ENCODE data around the gene GAREM1. TPM values are rescaled to one million over a fixed set of nuclear protein-coding genes. Genes with fewer than 3 reads are reported as not detected.
"Not testable (repeated sequence)": the region's sequence is repeated elsewhere in the genome, so short reads cannot be mapped to it uniquely, and the experiment has no call there.

Gene GAREM1
- polyA plus RNA-seq, 3 donors: 3.6 to 7.6 (median 5.6) TPM

- H3K27ac ChIP-seq (ENCODE audit: low read depth, low read length): no peak overlapping the region
Measured at GRCh38 chr18:32315881-32316280, 154.8 kb downstream of the GAREM1 start.

DNA sequence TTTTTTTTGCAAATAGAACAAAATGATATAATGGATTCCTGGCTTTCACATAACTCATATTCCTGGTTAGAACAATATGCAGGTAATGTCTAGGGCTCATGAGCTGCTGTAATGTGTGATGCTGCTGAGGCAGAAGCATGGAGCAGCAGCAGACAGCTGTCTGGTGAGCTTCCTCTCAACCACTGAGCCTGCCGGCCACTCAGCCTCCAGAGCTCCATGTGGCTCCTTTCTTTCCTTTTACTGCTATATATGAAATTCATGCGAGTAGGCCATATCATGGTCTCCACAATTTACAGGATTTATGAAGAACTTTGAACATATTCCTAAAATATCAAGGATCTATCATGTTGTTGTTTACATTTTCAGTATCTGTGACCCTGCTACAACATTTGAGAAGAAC is 159.9 kb downstream of the GAREM1 start:
- WGBS, 3 donors: 64 to 95% (median 93%) methylated on average over 2 of the region's 2 CpGs
- no peak overlapping the region for H3K27ac ChIP-seq (ENCODE audit: low read depth, low read length)

More at GRCh38 chr18:32315881-32316280, 154.8 kb downstream of the GAREM1 start:
- 87 to 96% (median 95%) methylated on average over 1 of the region's 1 CpG for WGBS, 3 donors

DNA sequence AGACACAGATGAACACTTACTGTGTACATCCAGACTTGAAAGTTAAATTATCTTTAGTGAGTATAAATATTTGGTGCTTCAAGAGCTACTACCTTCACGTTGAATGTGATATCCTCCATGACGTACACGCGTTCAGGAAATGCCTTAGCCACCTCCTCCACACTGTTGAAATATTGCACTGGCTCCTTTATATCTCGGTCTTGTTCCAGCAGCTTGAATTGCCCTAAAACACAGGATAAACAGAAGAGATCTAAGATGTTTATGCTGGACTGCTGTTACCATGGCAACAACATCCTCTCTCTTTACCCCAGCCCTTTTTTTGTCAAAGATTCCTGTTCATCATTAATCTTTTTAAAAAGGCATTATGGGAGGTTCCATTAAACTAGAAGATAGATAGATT is 160.6 kb downstream of the GAREM1 start:
- H3K27ac ChIP-seq (ENCODE audit: low read depth, low read length): no peak overlapping the region
- WGBS, 3 donors: 45 to 82% (median 57%) methylated on average over 5 of the region's 5 CpGs

DNA sequence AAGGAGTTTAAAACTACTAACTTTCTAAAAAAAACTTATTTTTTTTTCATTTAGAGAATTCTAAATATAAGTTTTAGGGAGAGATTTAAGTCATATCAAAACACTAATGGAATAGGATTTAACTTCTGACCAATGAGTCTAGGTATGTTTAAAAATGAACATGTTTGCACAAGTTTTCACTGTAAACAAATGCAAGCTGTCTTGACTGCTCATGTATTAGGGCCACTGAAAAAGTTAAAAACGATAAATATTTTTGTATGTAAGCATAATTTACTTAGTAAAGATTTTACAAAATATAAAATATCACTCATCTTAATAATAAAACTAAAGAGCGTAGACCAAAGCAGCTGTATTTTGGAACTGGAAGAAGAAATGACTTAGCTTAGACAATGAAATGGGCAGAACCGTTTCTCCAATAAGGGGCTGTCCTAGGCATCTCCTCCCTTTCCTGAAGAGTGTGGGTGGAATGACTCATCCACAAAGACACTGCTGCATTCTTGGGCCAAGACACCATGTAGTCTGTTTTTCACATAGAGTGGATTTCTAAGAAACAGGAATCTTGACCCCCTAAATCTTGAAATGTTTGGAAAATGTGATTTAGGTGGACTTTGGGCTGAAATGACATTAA is 162.1 kb downstream of the GAREM1 start:
- no peak overlapping the region for H3K27ac ChIP-seq (ENCODE audit: low read depth, low read length)

GRCh38 chr18:32303400-32303799 is 167.3 kb downstream of the GAREM1 start:
- 83 to 89% (median 84%) methylated on average over 4 of the region's 4 CpGs for WGBS, 3 donors
- no peak overlapping the region for H3K27ac ChIP-seq (ENCODE audit: low read depth, low read length)

More for the DNA sequence above, 162.1 kb downstream of the GAREM1 start:
- 54 to 75% (median 59%) methylated on average over 3 of the region's 3 CpGs for WGBS, 3 donors

DNA sequence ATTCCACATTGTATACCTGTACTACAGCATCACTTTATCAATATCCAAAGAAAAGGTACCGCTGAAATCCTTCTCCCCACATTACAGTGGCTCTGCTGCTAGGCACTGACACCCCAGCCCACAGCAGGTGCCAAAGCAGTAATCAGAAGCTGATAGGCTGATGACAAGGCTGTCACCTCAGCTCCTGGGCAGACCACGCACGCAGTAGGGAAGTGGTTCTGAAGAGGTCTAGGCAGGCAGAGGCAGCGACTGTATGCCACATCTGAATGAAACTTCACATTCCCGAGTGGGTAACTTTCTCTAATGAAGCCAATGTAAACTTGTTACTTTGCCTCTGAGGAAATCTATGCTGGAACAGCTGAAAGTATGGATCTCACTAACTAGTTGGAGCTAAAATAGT is 167.9 kb downstream of the GAREM1 start:
- 83 to 92% (median 84%) methylated on average over 5 of the region's 5 CpGs for WGBS, 3 donors
- no peak overlapping the region for H3K27ac ChIP-seq (ENCODE audit: low read depth, low read length)

DNA sequence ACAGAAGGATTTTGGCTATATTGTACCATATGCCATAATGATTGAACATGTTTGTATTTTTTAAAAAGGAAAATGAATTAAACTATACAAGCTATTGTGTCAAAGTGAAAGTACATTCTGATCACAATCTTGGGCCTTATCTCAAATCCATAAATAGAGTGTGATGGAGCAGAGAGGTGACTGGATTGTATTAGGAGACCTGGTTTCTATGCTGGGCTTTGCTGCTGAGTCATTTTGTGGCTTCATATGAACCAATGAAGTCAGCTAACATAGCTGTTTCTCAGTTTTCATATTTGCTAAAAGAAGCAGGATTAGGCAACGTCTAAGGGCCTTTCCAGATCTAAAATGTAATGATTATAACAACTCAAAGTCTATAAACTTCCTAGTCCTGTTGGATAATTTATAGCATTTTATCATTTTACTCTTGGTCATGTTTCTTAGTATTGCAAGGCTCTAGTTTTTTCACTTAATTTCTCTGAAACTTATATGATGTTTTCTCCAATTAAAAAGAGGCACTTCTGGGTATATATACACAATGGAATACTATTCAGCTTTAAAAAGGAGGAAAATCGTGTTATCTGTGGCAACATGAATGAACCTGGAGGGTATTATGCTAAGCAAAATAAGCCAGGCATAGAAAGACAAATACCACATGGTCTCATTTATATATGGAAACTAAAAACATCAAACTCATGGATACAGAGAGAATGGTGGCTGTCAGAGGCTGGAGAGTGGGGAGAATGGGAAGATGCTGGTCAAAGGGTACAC is 168.5 kb downstream of the GAREM1 start:
- H3K27ac ChIP-seq (ENCODE audit: low read depth, low read length): no peak overlapping the region
- 52 to 62% (median 54%) methylated on average over 2 of the region's 2 CpGs for WGBS, 3 donors

GRCh38 chr18:32301361-32301760 is 169.3 kb downstream of the GAREM1 start:
- no peak overlapping the region for H3K27ac ChIP-seq (ENCODE audit: low read depth, low read length)
- WGBS, 3 donors: 79 to 94% (median 83%) methylated on average over 4 of the region's 4 CpGs

GRCh38 chr18:32300914-32301313 is 169.8 kb downstream of the GAREM1 start:
- H3K27ac ChIP-seq (ENCODE audit: low read depth, low read length): no peak overlapping the region
- WGBS, 3 donors: 56 to 73% (median 69%) methylated on average over 5 of the region's 5 CpGs

DNA sequence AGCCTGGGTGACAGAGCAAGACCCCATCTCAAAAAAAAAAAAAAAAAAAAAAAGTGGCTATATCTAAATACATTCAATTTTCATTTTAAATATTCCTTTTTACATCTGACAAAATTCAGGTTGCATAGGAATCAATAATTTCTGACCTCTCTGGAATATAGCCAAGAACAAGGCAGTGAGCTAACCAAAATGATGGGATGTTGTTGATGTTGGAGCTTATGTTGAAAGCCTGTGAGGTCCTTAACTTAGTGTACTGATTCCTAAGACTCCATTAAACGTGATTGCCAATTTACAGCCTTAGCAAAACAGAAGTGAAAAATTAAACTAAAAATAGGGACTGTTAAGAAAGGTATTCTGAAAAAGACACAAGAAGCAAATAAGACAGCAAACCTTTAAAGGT is 171.2 kb downstream of the GAREM1 start:
- WGBS, 3 donors: 68 to 85% (median 74%) methylated on average over 1 of the region's 1 CpG
- H3K27ac ChIP-seq (ENCODE audit: low read depth, low read length): no peak overlapping the region

GRCh38 chr18:32298171-32298667 is 172.5 kb downstream of the GAREM1 start:
- H3K27ac ChIP-seq (ENCODE audit: low read depth, low read length): no peak overlapping the region
- 33 to 74% (median 39%) methylated on average over 6 of the region's 6 CpGs for WGBS, 3 donors

GRCh38 chr18:32297579-32298170 is 173.0 kb downstream of the GAREM1 start:
- H3K27ac ChIP-seq (ENCODE audit: low read depth, low read length): no peak overlapping the region

DNA sequence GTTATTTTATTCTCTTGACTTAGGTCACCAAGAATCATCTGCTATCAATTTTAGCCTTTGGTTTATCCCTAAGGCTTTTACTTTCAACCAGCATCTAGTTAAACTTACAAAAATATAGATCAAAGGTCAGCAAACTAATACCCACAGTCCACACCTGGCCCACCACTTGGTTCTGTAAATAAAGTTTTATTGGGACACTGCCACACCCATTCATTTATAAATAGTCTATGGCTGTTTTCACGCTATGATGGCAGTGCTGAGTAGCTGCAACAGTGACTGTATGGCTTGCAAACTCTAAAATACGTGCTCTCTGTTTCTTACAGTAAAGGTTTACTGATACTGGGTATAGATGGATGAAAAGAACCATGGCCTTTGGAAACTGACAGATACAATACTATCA is 173.8 kb downstream of the GAREM1 start:
- H3K27ac ChIP-seq (ENCODE audit: low read depth, low read length): no peak overlapping the region
- 88 to 97% (median 89%) methylated on average over 2 of the region's 2 CpGs for WGBS, 3 donors

More at GRCh38 chr18:32297579-32298170, 173.0 kb downstream of the GAREM1 start:
- WGBS, 3 donors: 51 to 60% (median 59%) methylated on average over 5 of the region's 5 CpGs

DNA sequence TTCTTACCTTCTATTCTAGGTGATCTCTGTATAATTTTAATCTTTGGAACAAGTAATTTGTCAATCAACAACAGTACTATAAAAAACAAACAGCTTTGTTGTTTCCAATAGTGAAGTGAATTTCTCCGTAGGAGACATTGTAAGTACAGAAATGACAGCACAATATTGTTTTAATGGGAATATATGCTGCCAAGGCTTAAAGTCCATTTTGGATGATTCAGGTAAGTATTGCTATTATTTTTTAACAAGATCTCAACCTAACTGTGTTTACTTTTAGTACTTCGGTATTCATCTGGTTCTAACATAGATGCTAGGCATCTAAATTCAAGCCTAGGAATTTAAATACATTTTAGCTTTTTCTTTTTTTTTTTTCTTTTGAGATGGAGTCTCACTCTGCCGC is 175.1 kb downstream of the GAREM1 start:
- WGBS, 3 donors: 82 to 96% (median 95%) methylated on average over 3 of the region's 3 CpGs
- no peak overlapping the region for H3K27ac ChIP-seq (ENCODE audit: low read depth, low read length)

DNA sequence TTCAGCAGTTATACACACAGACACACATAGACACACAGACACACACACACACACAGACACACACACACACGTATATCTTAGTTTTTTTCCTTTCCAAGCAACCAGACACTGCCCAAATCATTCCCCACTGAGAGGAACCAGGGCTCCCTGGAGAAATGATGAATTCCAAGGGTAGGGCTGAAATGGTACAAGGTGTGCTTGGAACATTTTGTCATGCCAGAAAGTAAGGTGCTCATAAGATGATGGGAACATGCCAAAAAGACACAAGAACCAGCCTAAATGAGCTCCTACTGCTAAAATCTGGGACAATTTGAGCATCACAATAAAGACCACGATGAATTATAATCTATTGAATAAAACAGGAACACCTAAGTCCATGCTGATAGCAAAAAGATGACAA is 177.6 kb downstream of the GAREM1 start:
- H3K27ac ChIP-seq (ENCODE audit: low read depth, low read length): no peak overlapping the region
- 82% methylated on average over 2 of the region's 2 CpGs for WGBS, 3 donors

DNA sequence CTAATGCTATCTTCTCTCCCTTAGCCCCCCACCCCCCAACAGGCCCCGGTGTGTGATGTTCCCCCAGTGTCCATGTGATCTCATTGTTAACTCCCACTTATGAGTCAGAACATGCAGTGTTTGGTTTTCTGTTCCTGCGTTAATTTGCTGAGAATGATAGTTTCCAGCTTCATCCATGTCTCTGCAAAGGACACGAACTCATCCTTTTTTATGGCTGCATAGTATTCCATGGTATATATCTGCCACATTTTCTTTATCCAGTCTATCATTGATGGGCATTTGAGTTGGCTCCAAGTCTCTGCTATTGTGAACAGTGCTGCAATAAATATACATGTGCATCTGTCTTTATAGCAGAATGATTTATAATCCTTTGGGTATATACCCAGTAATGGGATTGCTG is 179.1 kb downstream of the GAREM1 start:
- WGBS, 3 donors: 72 to 92% (median 86%) methylated on average over 3 of the region's 3 CpGs
- H3K27ac ChIP-seq (ENCODE audit: low read depth, low read length): not testable (repeated sequence)

GRCh38 chr18:32290810-32291209 is 179.9 kb downstream of the GAREM1 start:
- 74 to 83% (median 78%) methylated on average over 2 of the region's 2 CpGs for WGBS, 3 donors

DNA sequence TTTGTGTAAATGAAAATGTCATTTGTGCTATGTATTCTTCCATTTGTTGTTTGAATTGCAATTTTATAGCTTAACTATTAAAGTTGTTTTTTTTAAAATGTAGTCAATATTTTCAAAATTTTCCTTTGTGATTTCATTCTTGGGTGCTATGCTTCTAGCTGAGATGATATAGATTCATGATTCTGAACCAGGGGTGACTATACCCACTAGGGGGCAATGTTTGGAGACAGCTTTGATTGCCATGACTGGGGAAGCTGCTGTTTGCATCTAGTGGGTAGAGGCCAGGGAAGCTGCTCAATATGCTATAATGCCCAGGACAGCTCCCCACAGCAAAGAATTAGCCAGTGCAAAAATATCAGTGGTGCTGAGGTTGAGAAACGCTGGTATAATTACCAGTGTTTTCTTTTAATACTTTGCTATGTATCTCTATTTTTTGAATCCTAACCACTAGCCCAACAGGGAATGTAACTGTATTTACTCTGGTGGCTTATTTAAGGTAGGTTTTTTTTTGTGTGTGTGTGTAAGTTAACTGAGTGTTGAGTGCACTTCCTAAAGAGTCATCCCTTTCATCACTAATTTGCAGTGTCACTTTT is 181.1 kb downstream of the GAREM1 start:
- no peak overlapping the region for H3K27ac ChIP-seq (ENCODE audit: low read depth, low read length)
- WGBS, 3 donors: 19 to 28% (median 25%) methylated on average over 1 of the region's 1 CpG

More at GRCh38 chr18:32290810-32291209, 179.9 kb downstream of the GAREM1 start:
- no peak overlapping the region for H3K27ac ChIP-seq (ENCODE audit: low read depth, low read length)

GRCh38 chr18:32287873-32288272 is 182.8 kb downstream of the GAREM1 start:
- no peak overlapping the region for H3K27ac ChIP-seq (ENCODE audit: low read depth, low read length)
- WGBS, 3 donors: 90 to 95% (median 94%) methylated on average over 9 of the region's 9 CpGs
